ENCODE measurements around the gene VPS45.

DNA sequence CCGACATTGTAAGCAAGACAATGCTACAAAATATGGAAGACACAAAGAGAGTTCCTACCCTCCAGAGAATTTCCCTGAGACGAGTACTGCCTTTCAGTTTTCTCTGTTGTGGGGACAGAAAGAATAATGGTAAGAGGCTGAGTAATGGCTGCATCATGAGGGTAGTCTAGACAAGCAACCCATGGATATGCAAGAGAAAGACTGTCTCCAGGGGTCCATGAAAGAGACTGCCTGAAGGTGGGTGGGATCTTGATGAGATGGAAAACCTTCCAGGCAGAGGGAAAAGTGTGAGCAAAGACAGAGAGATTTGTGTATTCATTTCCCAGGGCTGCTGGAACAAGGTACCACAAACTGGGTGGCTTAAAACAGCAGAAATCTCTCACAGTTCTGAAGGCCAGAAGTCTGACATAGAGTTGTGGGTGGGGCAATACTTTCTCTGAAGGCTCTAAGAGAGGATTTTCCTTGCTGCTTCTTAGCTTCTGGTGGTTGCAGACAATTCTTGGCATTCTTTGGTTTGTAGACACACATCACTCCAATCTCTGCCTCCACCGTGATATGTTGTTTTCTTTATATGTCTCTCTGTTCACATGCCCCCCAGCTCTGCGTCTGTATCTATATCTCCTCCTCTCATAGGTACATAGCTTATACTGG is 126.9 kb downstream of the VPS45 start:
- TF ChIP-seq, protein P1, sequence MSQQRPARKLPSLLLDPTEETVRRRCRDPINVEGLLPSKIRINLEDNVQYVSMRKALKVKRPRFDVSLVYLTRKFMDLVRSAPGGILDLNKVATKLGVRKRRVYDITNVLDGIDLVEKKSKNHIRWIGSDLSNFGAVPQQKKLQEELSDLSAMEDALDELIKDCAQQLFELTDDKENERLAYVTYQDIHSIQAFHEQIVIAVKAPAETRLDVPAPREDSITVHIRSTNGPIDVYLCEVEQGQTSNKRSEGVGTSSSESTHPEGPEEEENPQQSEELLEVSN (IDR thresholded peaks at IDR 0.05), result no peak
- TF ChIP-seq KDM1A (IDR thresholded peaks at IDR 0.05; ENCODE audit: borderline replicate concordance, low read length) (no peak), BRCA1 (IDR thresholded peaks at IDR 0.05; ENCODE audit: low read depth, low read length) (no peak), POLR2A (IDR thresholded peaks at IDR 0.05; ENCODE audit: control extremely low read depth in 1 of 2, low read depth in 2 of 2, low read length in 2 of 2) (no peak), CREB1 (IDR thresholded peaks at IDR 0.05) (no peak), SP1 (IDR thresholded peaks at IDR 0.05; ENCODE audit: low read depth, low read length) (no peak), EZH2 (IDR thresholded peaks at IDR 0.05; ENCODE audit: low read depth, low read length, severe bottlenecking) (no peak)
- TF ChIP-seq, protein P2, sequence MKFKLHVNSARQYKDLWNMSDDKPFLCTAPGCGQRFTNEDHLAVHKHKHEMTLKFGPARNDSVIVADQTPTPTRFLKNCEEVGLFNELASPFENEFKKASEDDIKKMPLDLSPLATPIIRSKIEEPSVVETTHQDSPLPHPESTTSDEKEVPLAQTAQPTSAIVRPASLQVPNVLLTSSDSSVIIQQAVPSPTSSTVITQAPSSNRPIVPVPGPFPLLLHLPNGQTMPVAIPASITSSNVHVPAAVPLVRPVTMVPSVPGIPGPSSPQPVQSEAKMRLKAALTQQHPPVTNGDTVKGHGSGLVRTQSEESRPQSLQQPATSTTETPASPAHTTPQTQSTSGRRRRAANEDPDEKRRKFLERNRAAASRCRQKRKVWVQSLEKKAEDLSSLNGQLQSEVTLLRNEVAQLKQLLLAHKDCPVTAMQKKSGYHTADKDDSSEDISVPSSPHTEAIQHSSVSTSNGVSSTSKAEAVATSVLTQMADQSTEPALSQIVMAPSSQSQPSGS (IDR thresholded peaks at IDR 0.05; ENCODE audit: low read length), result no peak
- TF ChIP-seq, protein P3, sequence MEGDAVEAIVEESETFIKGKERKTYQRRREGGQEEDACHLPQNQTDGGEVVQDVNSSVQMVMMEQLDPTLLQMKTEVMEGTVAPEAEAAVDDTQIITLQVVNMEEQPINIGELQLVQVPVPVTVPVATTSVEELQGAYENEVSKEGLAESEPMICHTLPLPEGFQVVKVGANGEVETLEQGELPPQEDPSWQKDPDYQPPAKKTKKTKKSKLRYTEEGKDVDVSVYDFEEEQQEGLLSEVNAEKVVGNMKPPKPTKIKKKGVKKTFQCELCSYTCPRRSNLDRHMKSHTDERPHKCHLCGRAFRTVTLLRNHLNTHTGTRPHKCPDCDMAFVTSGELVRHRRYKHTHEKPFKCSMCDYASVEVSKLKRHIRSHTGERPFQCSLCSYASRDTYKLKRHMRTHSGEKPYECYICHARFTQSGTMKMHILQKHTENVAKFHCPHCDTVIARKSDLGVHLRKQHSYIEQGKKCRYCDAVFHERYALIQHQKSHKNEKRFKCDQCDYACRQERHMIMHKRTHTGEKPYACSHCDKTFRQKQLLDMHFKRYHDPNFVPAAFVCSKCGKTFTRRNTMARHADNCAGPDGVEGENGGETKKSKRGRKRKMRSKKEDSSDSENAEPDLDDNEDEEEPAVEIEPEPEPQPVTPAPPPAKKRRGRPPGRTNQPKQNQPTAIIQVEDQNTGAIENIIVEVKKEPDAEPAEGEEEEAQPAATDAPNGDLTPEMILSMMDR (IDR thresholded peaks at IDR 0.05; ENCODE audit: control extremely low read depth in 1 of 3, insufficient read depth in 1 of 3, low read depth in 1 of 3, low read length in 3 of 3), result no peak
- TF ChIP-seq, protein P4, sequence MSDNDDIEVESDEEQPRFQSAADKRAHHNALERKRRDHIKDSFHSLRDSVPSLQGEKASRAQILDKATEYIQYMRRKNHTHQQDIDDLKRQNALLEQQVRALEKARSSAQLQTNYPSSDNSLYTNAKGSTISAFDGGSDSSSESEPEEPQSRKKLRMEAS (IDR thresholded peaks at IDR 0.05), result no peak

Measured in H1 (cell line).